ENCODE measurements around the gene UBE3B.

GRCh38 chr12:109555431-109556315 lies 78.2 kb downstream of the UBE3B start:
- no peak for TF ChIP-seq POLR2A (IDR thresholded peaks at IDR 0.05)
- TF ChIP-seq, protein P1, sequence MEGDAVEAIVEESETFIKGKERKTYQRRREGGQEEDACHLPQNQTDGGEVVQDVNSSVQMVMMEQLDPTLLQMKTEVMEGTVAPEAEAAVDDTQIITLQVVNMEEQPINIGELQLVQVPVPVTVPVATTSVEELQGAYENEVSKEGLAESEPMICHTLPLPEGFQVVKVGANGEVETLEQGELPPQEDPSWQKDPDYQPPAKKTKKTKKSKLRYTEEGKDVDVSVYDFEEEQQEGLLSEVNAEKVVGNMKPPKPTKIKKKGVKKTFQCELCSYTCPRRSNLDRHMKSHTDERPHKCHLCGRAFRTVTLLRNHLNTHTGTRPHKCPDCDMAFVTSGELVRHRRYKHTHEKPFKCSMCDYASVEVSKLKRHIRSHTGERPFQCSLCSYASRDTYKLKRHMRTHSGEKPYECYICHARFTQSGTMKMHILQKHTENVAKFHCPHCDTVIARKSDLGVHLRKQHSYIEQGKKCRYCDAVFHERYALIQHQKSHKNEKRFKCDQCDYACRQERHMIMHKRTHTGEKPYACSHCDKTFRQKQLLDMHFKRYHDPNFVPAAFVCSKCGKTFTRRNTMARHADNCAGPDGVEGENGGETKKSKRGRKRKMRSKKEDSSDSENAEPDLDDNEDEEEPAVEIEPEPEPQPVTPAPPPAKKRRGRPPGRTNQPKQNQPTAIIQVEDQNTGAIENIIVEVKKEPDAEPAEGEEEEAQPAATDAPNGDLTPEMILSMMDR (IDR thresholded peaks at IDR 0.05), result no peak

Measured in prostate gland (tissue), 2 donors.